Calu3 (cell line): Measurements from ENCODE around the gene STMND1. TPM values are rescaled to one million over a fixed set of nuclear protein-coding genes. Genes with fewer than 3 reads are reported as not detected.

Source experiments
- BruUV-seq: library from RNA; stranded (reverse); fragments of 400-500 nt; replicated peaks from 2 replicates; lab custom pipeline; 2021; lab: Mats Ljungman, UMichigan
- CTCF ChIA-PET: fragments of 300-600 bp; sonication (Branson Sonifier 250); formaldehyde crosslinking; loops from one replicate; lab custom pipeline; 2022; ENCODE audit warnings: antibody characterized with exemption; lab: Charles Lee
- DNase-seq: peaks from one replicate; pipeline ENCODE4 v3.0.0; 2022
- H3K27ac Mint-ChIP-seq: one replicate; pipeline ENCODE4 v1.8.0; 2022; ENCODE audit warnings: mixed read lengths; ENCODE audit not compliant: unreplicated experiment
- H3K27me3 Mint-ChIP-seq: one replicate; pipeline ENCODE4 v1.8.0; 2022; ENCODE audit warnings: mixed read lengths; ENCODE audit not compliant: unreplicated experiment
- H3K36me3 Mint-ChIP-seq: one replicate; pipeline ENCODE4 v1.8.0; 2022; ENCODE audit warnings: mild to moderate bottlenecking, moderate library complexity, mixed read lengths; ENCODE audit not compliant: insufficient read depth, unreplicated experiment
- H3K4me1 Mint-ChIP-seq: one replicate; pipeline ENCODE4 v1.8.0; 2022; ENCODE audit warnings: mild to moderate bottlenecking, low read depth, mixed read lengths; ENCODE audit not compliant: unreplicated experiment
- H3K4me3 Mint-ChIP-seq: one replicate; pipeline ENCODE4 v1.8.0; 2022; ENCODE audit warnings: mild to moderate bottlenecking, low read depth, moderate library complexity, mixed read lengths; ENCODE audit not compliant: unreplicated experiment
- H3K9me3 Mint-ChIP-seq: one replicate; pipeline ENCODE4 v1.8.0; 2022; ENCODE audit warnings: low read depth, mixed read lengths; ENCODE audit not compliant: unreplicated experiment
- intact Hi-C: fragments of 100-400 bp; cut with micrococcal nuclease; formaldehyde crosslinking; loops from one replicate; pipeline ENCODE4 v1.10.0; 2022; ENCODE audit not compliant: unreplicated experiment
- total RNA-seq: library from RNA; stranded (reverse); gene quantifications from 2 replicates; pipeline ENCODE4 v1.2.3, GENCODE V29; 2022
- TF ChIP-seq, protein P1 (sequence below): fragments of 200-600 bp; IDR thresholded peaks from one replicate; pipeline ENCODE4 v1.8.0; 2022; ENCODE audit warnings: antibody characterized with exemption; ENCODE audit not compliant: unreplicated experiment

STMND1 gene
- total RNA-seq, 1 experiment from 2014 or later = 0.68 TPM

DNA sequence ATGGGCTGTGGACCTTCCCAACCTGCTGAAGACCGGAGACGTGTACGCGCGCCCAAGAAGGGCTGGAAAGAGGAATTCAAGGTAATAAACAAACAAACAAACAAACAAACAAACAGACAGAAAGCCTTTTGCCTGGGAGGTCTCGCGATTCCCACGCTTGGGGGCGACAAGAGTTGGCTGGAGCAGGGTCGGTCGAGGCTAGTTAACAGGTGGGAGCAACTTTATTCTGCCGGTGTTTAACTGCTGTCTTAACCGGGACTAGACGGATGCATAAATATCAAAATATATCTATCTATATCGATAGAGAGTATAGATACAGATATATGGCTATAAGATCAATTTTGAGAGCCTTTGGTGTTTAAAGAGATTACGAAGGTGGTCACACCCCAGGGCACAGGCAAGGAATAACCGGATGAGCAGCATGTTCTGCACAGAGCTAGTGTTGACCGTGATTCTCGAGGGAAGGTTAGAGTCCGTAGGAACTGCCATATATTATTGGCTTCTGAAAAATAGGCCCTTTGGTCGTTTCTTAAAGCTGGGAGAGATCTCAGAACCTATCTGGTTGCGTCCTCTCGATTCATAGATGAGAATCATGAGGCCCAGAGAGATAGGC is 514 bp downstream of the STMND1 start:
- peak overlapping the region; percentile 92 for H3K4me3 Mint-ChIP-seq
- no peaks in the 10 kb centered on the region for H3K27me3 Mint-ChIP-seq
- H3K36me3 Mint-ChIP-seq = peaks cover 9% of the 10 kb centered on the region
- DNase-seq = no peak
- no peak overlapping the region for H3K27ac Mint-ChIP-seq
- BruUV-seq = TSS peak; percentile 42
- TF ChIP-seq, protein P1, sequence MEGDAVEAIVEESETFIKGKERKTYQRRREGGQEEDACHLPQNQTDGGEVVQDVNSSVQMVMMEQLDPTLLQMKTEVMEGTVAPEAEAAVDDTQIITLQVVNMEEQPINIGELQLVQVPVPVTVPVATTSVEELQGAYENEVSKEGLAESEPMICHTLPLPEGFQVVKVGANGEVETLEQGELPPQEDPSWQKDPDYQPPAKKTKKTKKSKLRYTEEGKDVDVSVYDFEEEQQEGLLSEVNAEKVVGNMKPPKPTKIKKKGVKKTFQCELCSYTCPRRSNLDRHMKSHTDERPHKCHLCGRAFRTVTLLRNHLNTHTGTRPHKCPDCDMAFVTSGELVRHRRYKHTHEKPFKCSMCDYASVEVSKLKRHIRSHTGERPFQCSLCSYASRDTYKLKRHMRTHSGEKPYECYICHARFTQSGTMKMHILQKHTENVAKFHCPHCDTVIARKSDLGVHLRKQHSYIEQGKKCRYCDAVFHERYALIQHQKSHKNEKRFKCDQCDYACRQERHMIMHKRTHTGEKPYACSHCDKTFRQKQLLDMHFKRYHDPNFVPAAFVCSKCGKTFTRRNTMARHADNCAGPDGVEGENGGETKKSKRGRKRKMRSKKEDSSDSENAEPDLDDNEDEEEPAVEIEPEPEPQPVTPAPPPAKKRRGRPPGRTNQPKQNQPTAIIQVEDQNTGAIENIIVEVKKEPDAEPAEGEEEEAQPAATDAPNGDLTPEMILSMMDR = no peak
- intact Hi-C loops = no loop called here
- H3K9me3 Mint-ChIP-seq = no peaks in the 10 kb centered on the region
- CTCF ChIA-PET = interaction anchor here (0.5 kb wide), 1 partner anchor 11 kb away, joined by 4 read pairs; no protein-coding TSS in a partner anchor
- no peaks in the 10 kb centered on the region for H3K4me1 Mint-ChIP-seq

DNA sequence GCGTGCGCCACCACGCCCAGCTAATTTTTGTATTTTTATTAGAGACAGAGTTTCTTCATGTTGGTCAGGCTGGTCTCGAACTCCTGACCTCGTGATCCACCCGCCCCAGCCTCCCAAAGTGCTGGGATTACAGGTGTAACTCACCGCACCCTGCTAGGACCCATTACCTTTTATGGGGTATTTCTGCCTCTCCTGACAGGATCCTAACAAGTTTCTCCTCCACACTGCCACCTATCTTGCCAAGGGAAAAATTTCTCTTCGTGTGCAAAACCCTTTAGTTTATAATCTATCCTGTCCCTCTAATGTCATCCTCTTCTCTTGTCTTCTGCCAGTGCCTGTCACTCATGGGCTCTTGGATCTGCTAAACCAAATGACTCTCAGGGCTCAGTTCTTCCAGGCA is 1.9 kb downstream of the STMND1 start:
- no peaks in the 10 kb centered on the region for H3K4me1 Mint-ChIP-seq
- intact Hi-C loops = no loop called here
- no peak for DNase-seq
- no peaks in the 10 kb centered on the region for H3K27me3 Mint-ChIP-seq
- TF ChIP-seq, protein P1 = no peak
- no peaks in the 10 kb centered on the region for H3K9me3 Mint-ChIP-seq
- no peak overlapping the region for H3K27ac Mint-ChIP-seq
- CTCF ChIA-PET = no interaction called here
- peaks cover 9% of the 10 kb centered on the region for H3K36me3 Mint-ChIP-seq
- H3K4me3 Mint-ChIP-seq = no peak overlapping the region
- BruUV-seq = no TSS peak

DNA sequence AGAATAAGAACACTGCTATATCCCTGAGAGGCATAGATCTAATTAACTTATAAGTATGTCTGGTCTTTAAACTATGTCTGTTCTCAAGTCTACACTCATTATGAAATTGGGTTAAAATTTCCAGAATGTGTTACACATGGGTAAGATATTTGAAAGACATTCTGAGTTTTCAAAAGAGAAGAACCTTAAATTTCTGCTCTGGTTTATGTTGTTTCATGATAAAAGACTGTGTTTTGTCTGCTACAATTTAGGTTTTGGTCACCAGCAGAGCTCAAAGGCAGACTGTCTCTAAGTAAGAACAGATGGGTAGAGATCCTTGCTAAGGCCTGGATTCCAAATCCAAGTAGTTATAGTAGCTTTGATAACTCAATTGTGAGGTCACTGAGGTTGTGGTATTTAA is 6.0 kb downstream of the STMND1 start:
- Mint-ChIP-seq H3K36me3 (no peaks in the 10 kb centered on the region), H3K27me3 (no peaks in the 10 kb centered on the region), H3K27ac (no peak overlapping the region), H3K4me3 (no peak overlapping the region), H3K4me1 (no peaks in the 10 kb centered on the region), H3K9me3 (no peaks in the 10 kb centered on the region)
- CTCF ChIA-PET = no interaction called here
- DNase-seq = no peak
- TF ChIP-seq, protein P1 = no peak
- no TSS peak for BruUV-seq
- intact Hi-C loops = no loop called here

DNA sequence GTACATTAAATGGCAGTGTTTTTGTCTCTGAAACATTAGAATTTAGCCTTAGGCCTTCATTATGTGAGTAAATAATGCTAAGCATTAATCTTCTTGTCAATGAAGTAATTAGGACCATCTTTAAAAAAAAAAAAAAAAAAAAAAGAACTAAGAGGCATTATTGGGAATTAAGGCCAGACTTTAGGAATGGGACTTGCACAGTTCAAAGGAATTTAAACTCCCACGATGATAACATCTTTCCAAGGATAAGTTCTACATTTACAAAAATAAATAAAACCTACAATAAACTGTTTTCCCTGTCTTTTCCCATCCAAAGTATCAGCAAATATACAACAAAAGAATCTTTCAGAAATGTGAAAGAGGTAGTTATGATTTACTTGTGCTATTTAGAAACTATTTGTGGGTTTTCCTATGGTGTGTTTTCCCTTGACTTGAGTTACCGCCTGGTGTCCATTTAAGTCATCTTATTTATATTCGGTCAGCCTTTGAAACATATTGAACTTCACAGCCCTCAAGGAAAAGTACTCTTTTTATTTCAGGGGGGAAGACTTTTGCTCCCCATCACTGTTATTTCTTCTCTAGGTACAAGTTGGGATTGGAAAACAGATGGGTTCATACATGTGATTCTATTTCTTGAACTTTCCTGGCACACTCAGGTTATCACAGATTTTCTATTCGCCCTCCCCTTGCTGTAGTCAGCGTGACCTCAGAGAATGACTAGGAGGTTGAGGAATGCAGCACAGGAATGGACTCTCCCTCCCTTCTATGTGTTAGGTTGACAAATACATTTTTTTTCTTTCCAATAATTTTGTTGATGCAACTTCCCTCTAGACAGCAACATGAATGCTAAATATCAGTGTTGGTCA is 13.6 kb downstream of the STMND1 start:
- Mint-ChIP-seq H3K9me3 (no peaks in the 10 kb centered on the region), H3K4me1 (peaks cover 18% of the 10 kb centered on the region), H3K27me3 (no peaks in the 10 kb centered on the region), H3K27ac (peak overlapping the region; percentile 71), H3K36me3 (no peaks in the 10 kb centered on the region), H3K4me3 (peak overlapping the region; percentile 15)
- BruUV-seq = no TSS peak
- TF ChIP-seq, protein P1 = no peak
- CTCF ChIA-PET = interaction anchor here (0.6 kb wide), 1 partner anchor 707 kb away, joined by 5 read pairs; no protein-coding TSS in a partner anchor
- peak; percentile 41 for DNase-seq
- intact Hi-C loops = no loop called here
